GM12878 (cell line): ENCODE data around the gene ARHGAP26. TPM values are rescaled to one million over a fixed set of nuclear protein-coding genes. Genes with fewer than 3 reads are reported as not detected.

Source experiments
- ATAC-seq: fragments of 200-7000 bp; cut with Tn5 transposase; 3 replicates; pipeline ENCODE4 v1.9.1; 2020; ENCODE audit warnings: mild to moderate bottlenecking, moderate library complexity
- BruUV-seq: library from RNA; stranded (reverse); fragments of 400-500 nt; replicated peaks from 2 replicates; lab custom pipeline; 2021; lab: Mats Ljungman, UMichigan
- CTCF ChIA-PET: fragments of 300-600 bp; sonication (Branson Sonifier 250); formaldehyde crosslinking; extraction: SDS; loops from one replicate; lab custom pipeline; 2021; ENCODE audit warnings: inconsistent platforms; lab: Yijun Ruan, JAX
- POLR2A ChIA-PET: fragments of 350-600 bp; formaldehyde crosslinking; extraction: SDS; loops from one replicate; lab custom pipeline; 2021; ENCODE audit warnings: inconsistent platforms; lab: Charles Lee
- RAD21 ChIA-PET: fragments of 300-600 bp; sonication (Branson Sonifier 250); formaldehyde crosslinking; loops from one replicate; lab custom pipeline; 2023; ENCODE audit warnings: antibody characterized with exemption; ENCODE audit not compliant: unreplicated experiment; lab: Charles Lee
- SMC1A ChIA-PET: fragments of 300-600 bp; sonication (Branson Sonifier 250); formaldehyde crosslinking; loops from one replicate; lab custom pipeline; 2023; ENCODE audit not compliant: unreplicated experiment, uncharacterized antibody; lab: Charles Lee
- DNase-seq: peaks from one replicate; pipeline ENCODE4 v3.0.0-alpha.2; 2011; ENCODE audit warnings: low read depth, low spot score
- FAIRE-seq: peaks from 3 replicates; lab custom pipeline; 2011; peaks lifted over from hg19 to GRCh38; lab: Jason Lieb, UNC
- H2AFZ ChIP-seq: 2 replicates; pipeline ENCODE4 v1.6.0; 2011; ENCODE audit warnings: low read depth, low read length, control low read depth; ENCODE audit not compliant: control insufficient read depth
- H3K27ac ChIP-seq: 2 replicates; pipeline ENCODE4 v1.5.1; 2011; ENCODE audit warnings: control low read depth; ENCODE audit not compliant: control insufficient read depth, insufficient read depth
- H3K27me3 ChIP-seq, 2 experiments: replicated peaks in 1 of 2; 2 replicates each; pipeline versions ENCODE4 v1.6.0 to v1.6.1; 2011; ENCODE audit warnings: low read length in 1 of 2; ENCODE audit not compliant: control insufficient read depth in 2 of 2, insufficient read depth in 2 of 2
- H3K36me3 ChIP-seq, 2 experiments: 2 replicates each; pipeline ENCODE4 v1.5.1; 2011; ENCODE audit warnings: low read length in 1 of 2; ENCODE audit not compliant: control insufficient read depth in 2 of 2, insufficient read depth in 2 of 2
- H3K4me1 ChIP-seq: 2 replicates; pipeline ENCODE4 v1.6.1; 2011; ENCODE audit warnings: mild to moderate bottlenecking, low read length, moderate library complexity, mixed read lengths; ENCODE audit not compliant: control insufficient read depth, insufficient read depth
- H3K4me2 ChIP-seq: 2 replicates; pipeline ENCODE4 v1.6.0; 2011; ENCODE audit warnings: control low read depth; ENCODE audit not compliant: control insufficient read depth, insufficient read depth
- H3K4me3 ChIP-seq: fragments of 200-600 bp; sonication (generic); 2 replicates; pipeline ENCODE4 v1.5.1; 2016
- H3K79me2 ChIP-seq: 2 replicates; pipeline ENCODE4 v1.6.0; 2011; ENCODE audit warnings: low read length; ENCODE audit not compliant: control insufficient read depth, insufficient read depth
- H3K9ac ChIP-seq: 2 replicates; pipeline ENCODE4 v1.8.0; 2011; ENCODE audit warnings: low read length, control low read depth, mixed read lengths; ENCODE audit not compliant: control insufficient read depth, insufficient read depth
- H3K9me3 ChIP-seq: replicated peaks from 3 replicates; pipeline ENCODE4 v1.5.1; 2011; ENCODE audit warnings: mild to moderate bottlenecking, low read length; ENCODE audit not compliant: control insufficient read depth, insufficient read depth
- H4K20me1 ChIP-seq: 2 replicates; pipeline ENCODE4 v1.6.0; 2011; ENCODE audit not compliant: control insufficient read depth, insufficient read depth
- BACH1 ChIP-seq: fragments of 450-650 bp; IDR thresholded peaks from 2 replicates; pipeline ENCODE4 v1.6.1; 2017; ENCODE audit warnings: mild to moderate bottlenecking, borderline replicate concordance
- BCL3 ChIP-seq: IDR thresholded peaks from 2 replicates; pipeline ENCODE4 v1.6.1; 2011; ENCODE audit warnings: borderline replicate concordance, low read depth, mild to moderate bottlenecking, moderate library complexity, low read length; ENCODE audit not compliant: insufficient read depth, poor library complexity, severe bottlenecking
- BRCA1 ChIP-seq: IDR thresholded peaks from 2 replicates; pipeline ENCODE4 v1.6.1; 2011; ENCODE audit warnings: low read depth, low read length, improper control_type of control experiment
- CEBPB ChIP-seq, 2 experiments: fragments of 150-350 bp in 1 of 2; IDR thresholded peaks; 2 replicates each; pipeline ENCODE4 v1.6.1; 2012 to 2014; ENCODE audit warnings: low read depth in 2 of 2, low read length in 2 of 2, borderline replicate concordance in 1 of 2, inconsistent platforms in 1 of 2
- CHD2 ChIP-seq: IDR thresholded peaks from 2 replicates; pipeline ENCODE4 v1.6.1; 2011; ENCODE audit warnings: low read depth, low read length, improper control_type of control experiment, borderline replicate concordance
- DPF2 ChIP-seq: fragments of 450-650 bp; IDR thresholded peaks from 2 replicates; pipeline ENCODE4 v1.6.1; 2017; ENCODE audit warnings: mild to moderate bottlenecking
- EZH2 ChIP-seq: IDR thresholded peaks from 2 replicates; pipeline ENCODE4 v1.6.1; 2012; ENCODE audit warnings: low read depth, mild to moderate bottlenecking, control low read depth, inconsistent platforms, low read length, borderline replicate concordance; ENCODE audit not compliant: control insufficient read depth
- HCFC1 ChIP-seq: fragments of 150-350 bp; IDR thresholded peaks from 2 replicates; pipeline ENCODE4 v1.6.1; 2014; ENCODE audit warnings: low read length
- HDAC2 ChIP-seq: fragments of 200-600 bp; sonication (generic); IDR thresholded peaks from 2 replicates; pipeline ENCODE4 v1.6.1; 2017
- IKZF2 ChIP-seq, 2 experiments: fragments of 450-650 bp; IDR thresholded peaks; 2 replicates each; pipeline ENCODE4 v1.6.1; 2017; ENCODE audit warnings: mild to moderate bottlenecking in 2 of 2, moderate library complexity in 2 of 2
- JUND ChIP-seq: IDR thresholded peaks from 2 replicates; pipeline ENCODE4 v1.6.1; 2012; ENCODE audit warnings: low read depth, mild to moderate bottlenecking, low read length, improper control_type of control experiment, moderate library complexity
- KAT2A ChIP-seq: conservative IDR thresholded peaks from 2 replicates; pipeline ENCODE4 v1.6.1; 2011; ENCODE audit warnings: low read depth, low read length; ENCODE audit not compliant: control insufficient read depth
- MTA2 ChIP-seq: fragments of 450-650 bp; IDR thresholded peaks from 2 replicates; pipeline ENCODE4 v1.6.1; 2016; ENCODE audit warnings: low read depth, mild to moderate bottlenecking, moderate library complexity
- MYB ChIP-seq: fragments of 150-350 bp; IDR thresholded peaks from 2 replicates; pipeline ENCODE4 v1.6.1; 2014; ENCODE audit warnings: mild to moderate bottlenecking, low read depth, low read length, borderline replicate concordance
- PAX8 ChIP-seq: fragments of 450-650 bp; IDR thresholded peaks from 2 replicates; pipeline ENCODE4 v1.6.1; 2017; ENCODE audit warnings: mild to moderate bottlenecking, moderate library complexity
- SIX5 ChIP-seq: IDR thresholded peaks from 2 replicates; pipeline ENCODE4 v1.6.1; 2011; ENCODE audit warnings: mild to moderate bottlenecking, low read depth, low read length, moderate library complexity; ENCODE audit not compliant: severe bottlenecking
- ZBTB40 ChIP-seq: fragments of 450-650 bp; IDR thresholded peaks from 2 replicates; pipeline ENCODE4 v1.6.1; 2016; ENCODE audit warnings: mild to moderate bottlenecking, moderate library complexity, borderline replicate concordance
- ZNF274 ChIP-seq: IDR thresholded peaks from one replicate; pipeline ENCODE4 v1.8.0; 2011; ENCODE audit not compliant: insufficient read length, insufficient read depth
- ZNF622 ChIP-seq: fragments of 450-650 bp; IDR thresholded peaks from 2 replicates; pipeline ENCODE4 v1.6.1; 2017; ENCODE audit warnings: mild to moderate bottlenecking, inconsistent platforms
- ZSCAN29 ChIP-seq: fragments of 450-650 bp; IDR thresholded peaks from 2 replicates; pipeline ENCODE4 v1.6.1; 2017; ENCODE audit warnings: mild to moderate bottlenecking, moderate library complexity
- WGBS: methylation state at CpG from one replicate; pipeline ENCODE4 v1.1.6; 2016; ENCODE audit warnings: low lambda C conversion rate; ENCODE audit not compliant: insufficient replicate concordance, insufficient coverage; ENCODE audit errors: missing lambda C conversion rate; 5-methylcytosine and 5-hydroxymethylcytosine counted together
- in situ Hi-C: fragments of 300-500 bp; cut with MboI; formaldehyde crosslinking; loops from 9 replicates; pipeline ENCODE4 v1.14.3; 2018; ENCODE audit warnings: mixed read lengths
- intact Hi-C: fragments of 100-400 bp; cut with micrococcal nuclease; formaldehyde crosslinking; loops from one replicate; pipeline ENCODE4 v1.14.2; 2022; ENCODE audit not compliant: unreplicated experiment
- polyA plus RNA-seq, 11 experiments: library from polyadenylated mRNA; depleted of rRNA in 4 of 11; unstranded in 6 of 11; stranded (reverse) in 5 of 11; fragments of >200 nt; fragmentation: Nextera tagmentation in 4 of 11; fragmentation: Illumina TruSeq in 1 of 11; extraction: Ambion mirVana in 4 of 11; extraction: Trizol in 1 of 11; gene quantifications; 1 replicate in 1 of 11; 2 replicates in 10 of 11; pipeline versions ENCODE4 v1.2.1 to v1.2.3, GENCODE V29; 2011 to 2016; ENCODE audit warnings: inconsistent platforms in 2 of 11, missing spikeins in 2 of 11, low read depth in 1 of 11
- total RNA-seq, 4 experiments: library from RNA; depleted of rRNA in 3 of 4; stranded (reverse); fragments of >200 nt in 3 of 4; fragmentation: Illumina TruSeq in 1 of 4; extraction: Trizol in 1 of 4; gene quantifications; 2 replicates each; pipeline versions ENCODE4 v1.2.1 to v1.2.3, GENCODE V29; 2013 to 2021

The ARHGAP26 gene
- total and polyA plus RNA-seq, 10 of the 15 experiments (the other 5 are each of a cell fraction or from before 2014, with no cell fraction given), result 9.4 to 41.5 (median 19.3) TPM

- TF ChIP-seq IKZF2 (IDR thresholded peaks at IDR 0.05) (no peak), CEBPB (IDR thresholded peaks at IDR 0.05; ENCODE audit: borderline replicate concordance in 1 of 2, low read depth in 2 of 2, low read length in 2 of 2) (no peak), MTA2 (no peak), ZNF274 (no peak), ZNF622 (no peak), CHD2 (no peak), DPF2 (no peak)
Measured at GRCh38 chr5:142784401-142784955, 14.3 kb downstream of the ARHGAP26 start (continued).

- no peak for FAIRE-seq
- no peak overlapping the region for H3K4me2 ChIP-seq
- RAD21 ChIA-PET, result no interaction called here
- TF ChIP-seq ZSCAN29, result no peak
- TF ChIP-seq ZBTB40, result no peak
- no peak for TF ChIP-seq MYB
- TF ChIP-seq BRCA1, result no peak
- TF ChIP-seq PAX8, result no peak
- no peak for TF ChIP-seq KAT2A
- no peak for TF ChIP-seq BCL3
- no peak for TF ChIP-seq HDAC2
- TF ChIP-seq EZH2, result no peak
- TF ChIP-seq HCFC1, result no peak
- TF ChIP-seq JUND, result no peak
- no peak for TF ChIP-seq BACH1
- TF ChIP-seq SIX5, result no peak
Measured at GRCh38 chr5:142785206-142785605, 15.0 kb downstream of the ARHGAP26 start.

More at GRCh38 chr5:142785206-142785605, 15.0 kb downstream of the ARHGAP26 start:
- H3K4me3 ChIP-seq, result no peak overlapping the region
- H3K27me3 ChIP-seq, result no peaks in the 10 kb centered on the region
- WGBS, result 53% methylated on average over 5 of the region's 5 CpGs
- DNase-seq, result no peak
- no peaks in the 10 kb centered on the region for H4K20me1 ChIP-seq
- SMC1A ChIA-PET, result interaction anchor here (0.7 kb wide), 1 partner anchor 99 kb away, joined by 3 read pairs; no protein-coding TSS in a partner anchor
- no peaks in the 10 kb centered on the region for H3K9me3 ChIP-seq
- in situ Hi-C loops, result no loop called here
- no peaks in the 10 kb centered on the region for H3K36me3 ChIP-seq
- CTCF ChIA-PET, result interaction anchor here (0.6 to 2.7 kb wide), 2 partner anchors 72 to 159 kb away, joined by 3 to 9 read pairs; no protein-coding TSS in a partner anchor
- intact Hi-C loops, result no loop called here
- H3K79me2 ChIP-seq, result no peaks in the 10 kb centered on the region
- no peak for ATAC-seq
- no peak overlapping the region for H3K27ac ChIP-seq
- no TSS peak for BruUV-seq
- peaks cover 8% of the 10 kb centered on the region; the same call in 1 of the 2 replicates for H3K4me1 ChIP-seq
- no peak overlapping the region for H2AFZ ChIP-seq
- POLR2A ChIA-PET, result no interaction called here
- no peak overlapping the region for H3K9ac ChIP-seq
